Measurements from ENCODE around the gene CEP112.
A peak's percentile ranks its signal among the peaks of the same experiment; 100 is the strongest.

CEP112 gene

DNA sequence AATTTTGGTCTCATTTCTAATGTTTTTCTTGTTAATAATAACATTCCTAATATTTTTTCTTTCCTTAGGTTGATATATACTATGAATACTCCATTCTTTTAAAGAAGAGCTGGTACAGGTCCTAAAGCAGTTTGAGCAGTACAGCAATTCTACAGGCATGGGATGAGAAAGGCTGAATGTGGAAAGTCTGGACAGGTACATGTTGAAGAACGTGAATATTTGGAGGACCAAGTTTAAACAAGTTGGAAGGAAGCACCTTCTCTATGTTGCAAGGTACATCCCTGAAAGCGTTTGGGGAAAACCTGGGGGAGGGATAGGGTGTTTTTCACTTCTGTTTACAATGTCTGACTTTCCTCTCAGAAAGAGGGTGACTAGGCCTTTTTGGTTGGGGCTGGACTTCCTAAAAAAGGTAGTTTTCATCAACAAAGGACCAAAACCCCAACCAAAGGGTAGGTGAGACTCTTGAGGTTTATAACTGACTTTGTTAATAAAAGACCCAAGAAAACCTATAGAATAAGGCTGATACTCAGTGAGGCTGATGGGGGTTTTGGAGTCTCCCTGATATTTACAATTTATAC lies 534.6 kb downstream of the CEP112 start:
- TF ChIP-seq, protein P1, sequence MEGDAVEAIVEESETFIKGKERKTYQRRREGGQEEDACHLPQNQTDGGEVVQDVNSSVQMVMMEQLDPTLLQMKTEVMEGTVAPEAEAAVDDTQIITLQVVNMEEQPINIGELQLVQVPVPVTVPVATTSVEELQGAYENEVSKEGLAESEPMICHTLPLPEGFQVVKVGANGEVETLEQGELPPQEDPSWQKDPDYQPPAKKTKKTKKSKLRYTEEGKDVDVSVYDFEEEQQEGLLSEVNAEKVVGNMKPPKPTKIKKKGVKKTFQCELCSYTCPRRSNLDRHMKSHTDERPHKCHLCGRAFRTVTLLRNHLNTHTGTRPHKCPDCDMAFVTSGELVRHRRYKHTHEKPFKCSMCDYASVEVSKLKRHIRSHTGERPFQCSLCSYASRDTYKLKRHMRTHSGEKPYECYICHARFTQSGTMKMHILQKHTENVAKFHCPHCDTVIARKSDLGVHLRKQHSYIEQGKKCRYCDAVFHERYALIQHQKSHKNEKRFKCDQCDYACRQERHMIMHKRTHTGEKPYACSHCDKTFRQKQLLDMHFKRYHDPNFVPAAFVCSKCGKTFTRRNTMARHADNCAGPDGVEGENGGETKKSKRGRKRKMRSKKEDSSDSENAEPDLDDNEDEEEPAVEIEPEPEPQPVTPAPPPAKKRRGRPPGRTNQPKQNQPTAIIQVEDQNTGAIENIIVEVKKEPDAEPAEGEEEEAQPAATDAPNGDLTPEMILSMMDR (IDR thresholded peaks at IDR 0.05; ENCODE audit: low read depth, low read length) = no peak
- no peak for DNase-seq (ENCODE audit: low read depth, low spot score)
- H3K4me3 ChIP-seq (ENCODE audit: low read depth, low read length) = no peak overlapping the region
- in situ Hi-C loops (cut with HindIII; ENCODE audit: low sequenced_read_pairs) = no loop called here

DNA sequence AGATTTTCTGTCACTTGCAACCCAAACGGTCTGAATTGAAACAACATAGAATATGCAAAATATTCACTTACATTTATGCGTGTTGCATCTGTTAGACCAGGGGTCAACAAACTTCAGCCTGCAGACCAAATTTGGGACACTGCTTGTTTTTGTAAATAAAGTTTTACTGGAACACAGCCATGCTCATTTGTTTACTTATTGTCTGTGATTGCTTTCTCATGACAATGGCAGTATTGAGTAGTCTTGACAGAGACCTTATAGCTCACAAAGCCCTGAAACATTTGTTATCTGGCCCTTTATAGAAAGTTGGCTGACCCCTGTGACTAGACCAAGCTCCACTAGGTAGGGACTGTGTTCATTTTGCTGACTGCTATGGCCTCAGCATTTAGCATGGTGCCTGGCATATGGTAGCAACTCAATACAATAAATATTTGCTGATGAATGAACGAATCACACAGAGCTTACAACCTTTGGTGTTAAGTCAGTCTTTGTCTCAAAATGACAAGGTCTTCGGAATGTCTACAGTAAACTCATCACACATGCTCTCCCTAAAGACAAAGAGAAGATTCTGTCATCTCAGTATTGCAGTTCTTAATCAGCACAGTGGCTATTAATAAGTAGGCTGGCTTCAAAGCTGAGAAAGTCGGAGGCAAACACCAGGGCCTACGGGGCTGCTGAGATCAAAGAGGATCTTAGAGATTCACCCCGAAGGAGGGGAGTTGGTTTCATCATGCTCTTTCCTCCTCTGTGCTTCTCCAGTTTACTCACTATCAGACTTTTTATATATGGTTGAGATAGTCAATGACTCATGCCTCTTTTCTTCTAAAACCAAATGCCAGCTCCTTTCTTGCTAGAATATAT lies 535.3 kb downstream of the CEP112 start:
- H3K4me3 ChIP-seq (ENCODE audit: low read depth, low read length) = no peak overlapping the region
- no peak for DNase-seq (ENCODE audit: low read depth, low spot score)
- in situ Hi-C loops (cut with HindIII; ENCODE audit: low sequenced_read_pairs) = no loop called here
- TF ChIP-seq, protein P1 (IDR thresholded peaks at IDR 0.05; ENCODE audit: low read depth, low read length) = no peak

DNA sequence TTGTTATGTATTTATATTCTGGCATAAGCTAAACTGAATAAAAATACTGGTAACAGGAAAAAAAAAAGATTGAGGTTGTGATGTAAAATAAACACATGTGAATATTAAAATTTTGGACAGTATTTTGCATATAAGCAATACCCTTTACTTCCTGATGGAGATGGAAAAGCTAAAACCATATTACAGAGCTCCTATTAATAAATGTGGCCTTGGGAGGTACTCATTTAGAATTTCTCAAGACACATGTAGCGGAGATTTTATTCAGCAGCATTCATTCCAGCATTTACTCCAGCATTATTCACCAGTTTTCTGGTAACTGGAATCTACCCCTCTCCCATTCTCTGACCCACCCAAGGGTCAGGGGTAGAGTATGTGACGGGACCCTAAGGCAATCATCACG lies 536.2 kb downstream of the CEP112 start:
- TF ChIP-seq, protein P1 (IDR thresholded peaks at IDR 0.05; ENCODE audit: low read depth, low read length) = no peak
- in situ Hi-C loops (cut with HindIII; ENCODE audit: low sequenced_read_pairs) = no loop called here
- no peak for DNase-seq (ENCODE audit: low read depth, low spot score)
- H3K4me3 ChIP-seq (ENCODE audit: low read depth, low read length) = no peak overlapping the region

DNA sequence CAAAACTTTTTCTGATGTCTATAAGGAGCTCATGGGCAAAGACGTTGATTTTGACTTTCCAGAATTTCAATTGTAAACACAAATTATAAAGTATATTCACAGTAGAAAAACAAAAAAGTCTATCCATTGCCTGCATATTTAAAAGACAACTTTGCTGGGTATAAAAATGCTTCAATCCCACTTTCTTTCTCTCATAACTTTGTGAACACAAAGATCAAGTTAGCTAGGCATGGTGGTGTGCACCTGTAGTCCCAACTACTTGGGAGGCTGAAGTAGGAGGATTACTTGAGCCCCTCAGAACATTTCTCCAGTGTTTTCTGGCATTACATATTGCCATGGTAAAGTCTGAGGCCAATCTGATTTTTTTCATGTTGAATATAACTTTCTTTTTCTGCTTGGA lies 547.4 kb downstream of the CEP112 start:
- H3K4me3 ChIP-seq (ENCODE audit: low read depth, low read length) = no peak overlapping the region
- no peak for DNase-seq (ENCODE audit: low read depth, low spot score)
- TF ChIP-seq, protein P1 (IDR thresholded peaks at IDR 0.05; ENCODE audit: low read depth, low read length) = no peak
- in situ Hi-C loops (cut with HindIII; ENCODE audit: low sequenced_read_pairs) = no loop called here

DNA sequence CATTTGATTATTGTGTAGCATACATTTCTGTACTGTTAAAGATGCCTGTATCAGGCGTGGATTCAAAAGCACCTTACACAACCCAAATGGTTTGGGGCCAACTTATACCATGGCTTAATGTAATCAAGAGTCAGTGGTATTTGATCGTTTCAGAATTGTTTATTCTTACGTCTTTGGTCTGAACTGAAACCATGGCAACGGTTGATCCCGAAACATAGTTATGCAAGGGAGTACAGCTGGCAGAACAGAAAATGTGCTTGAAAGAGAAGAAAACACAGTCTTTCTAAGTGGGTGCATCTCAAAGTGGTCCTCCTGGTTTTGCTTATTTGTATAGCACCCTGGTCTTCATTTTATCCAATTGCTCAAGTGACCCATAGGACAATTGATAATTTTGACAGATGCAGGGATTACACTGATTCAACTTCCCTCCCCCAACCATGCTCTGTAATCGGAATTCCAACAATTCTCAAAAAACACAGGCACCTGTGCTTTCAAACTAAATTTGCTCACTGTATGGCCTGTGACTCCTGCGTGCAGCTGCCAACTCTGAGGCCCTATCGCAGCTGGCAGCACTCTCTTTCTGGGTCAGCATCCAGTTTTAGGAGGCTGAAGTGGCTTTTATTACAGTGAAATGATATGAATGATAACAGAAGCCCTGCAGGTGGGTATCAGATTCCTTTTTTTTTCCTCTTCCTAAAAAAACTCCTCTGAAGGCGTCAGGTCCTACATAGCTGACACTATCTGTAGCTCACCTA lies 553.5 kb downstream of the CEP112 start:
- no peak overlapping the region for H3K4me3 ChIP-seq (ENCODE audit: low read depth, low read length)
- in situ Hi-C loops (cut with HindIII; ENCODE audit: low sequenced_read_pairs) = no loop called here
- DNase-seq (ENCODE audit: low read depth, low spot score) = peak; percentile 5
- TF ChIP-seq, protein P1 (IDR thresholded peaks at IDR 0.05; ENCODE audit: low read depth, low read length) = no peak

DNA sequence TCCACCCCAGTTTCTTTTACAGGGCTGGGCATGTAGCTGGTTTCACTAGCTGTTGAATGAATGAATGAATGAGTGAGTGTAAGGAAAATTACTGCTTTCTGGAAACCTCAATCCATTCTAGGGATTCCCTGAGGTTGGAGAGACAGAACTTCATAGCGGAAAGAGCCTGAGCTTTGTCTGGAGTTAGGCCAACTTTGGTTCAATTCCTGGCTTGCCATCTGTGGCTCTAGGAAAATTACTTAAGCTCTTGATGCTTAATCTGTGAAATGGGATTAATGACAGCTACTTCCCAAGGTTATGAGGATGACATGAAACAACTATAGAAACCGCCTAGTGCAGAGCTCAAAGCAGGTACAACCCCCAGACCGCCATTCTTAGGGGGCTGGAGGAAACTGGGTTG lies 554.1 kb downstream of the CEP112 start:
- no peak for DNase-seq (ENCODE audit: low read depth, low spot score)
- TF ChIP-seq, protein P1 (IDR thresholded peaks at IDR 0.05; ENCODE audit: low read depth, low read length) = no peak
- H3K4me3 ChIP-seq (ENCODE audit: low read depth, low read length) = no peak overlapping the region
- in situ Hi-C loops (cut with HindIII; ENCODE audit: low sequenced_read_pairs) = no loop called here
